Measurements from ENCODE around the gene TAS1R3. TPM values are rescaled to one million over a fixed set of nuclear protein-coding genes. Genes with fewer than 3 reads are reported as not detected.
A peak's percentile ranks its signal among the peaks of the same experiment; 100 is the strongest.

TAS1R3 gene
- total RNA-seq, 1 experiment from 2014 or later: 0.31 TPM

- CTCF ChIA-PET: interaction anchor here (0.9 to 1.8 kb wide), 3 partner anchors 26 to 98 kb away, joined by 3 to 8 read pairs (median 3); no protein-coding TSS in a partner anchor
- Histone ChIP-seq H3K9me3 (ENCODE audit: control insufficient read depth, insufficient read depth, low read depth, low read length) (no peaks in the 10 kb centered on the region), H3K27ac (ENCODE audit: low read length) (no peak overlapping the region), H3K4me3 (ENCODE audit: low read depth in 2 of 2, low read length in 2 of 2) (no peak overlapping the region), H3K36me3 (ENCODE audit: control insufficient read depth, insufficient read depth, low read length) (peaks cover 16% of the 10 kb centered on the region; the same call in 1 of the 2 replicates), H3K27me3 (ENCODE audit: control insufficient read depth, insufficient read depth, low read length) (no peaks in the 10 kb centered on the region), H3K4me1 (ENCODE audit: control insufficient read depth, insufficient read depth, low read length) (peaks cover 26% of the 10 kb centered on the region)
- BruUV-seq (replicated peaks): no TSS peak
- POLR2A ChIA-PET: interaction anchor here (0.6 kb wide), 1 partner anchor 388 kb away, joined by 3 read pairs; no protein-coding TSS in a partner anchor
- DNase-seq (ENCODE audit: low read depth, low spot score) (no peak), ATAC-seq (no peak)
- intact Hi-C loops (cut with micrococcal nuclease; ENCODE audit: unreplicated experiment): no loop called here
- in situ Hi-C loops (cut with HindIII; ENCODE audit: low pct_unique_long_range_greater_than_20kb, low sequenced_read_pairs): no loop called here
- no peak for TF ChIP-seq CTCF (IDR thresholded peaks at IDR 0.05)
- no peak for TF ChIP-seq TCF7L2 (IDR thresholded peaks at IDR 0.05; ENCODE audit: low read depth, low read length)
- no peak for TF ChIP-seq REST (IDR thresholded peaks at IDR 0.05; ENCODE audit: insufficient read depth in 1 of 2, low read depth in 2 of 2, low read length in 1 of 2)
- no peak for TF ChIP-seq SIN3A (IDR thresholded peaks at IDR 0.05; ENCODE audit: borderline replicate concordance, insufficient read depth, low read depth, low read length)
- TF ChIP-seq POLR2AphosphoS5 (IDR thresholded peaks at IDR 0.05; ENCODE audit: low read depth, low read length): no peak
These were observed 40.3 kb downstream of the TAS1R3 start for GRCh38 chr1:1371364-1371745.

DNA sequence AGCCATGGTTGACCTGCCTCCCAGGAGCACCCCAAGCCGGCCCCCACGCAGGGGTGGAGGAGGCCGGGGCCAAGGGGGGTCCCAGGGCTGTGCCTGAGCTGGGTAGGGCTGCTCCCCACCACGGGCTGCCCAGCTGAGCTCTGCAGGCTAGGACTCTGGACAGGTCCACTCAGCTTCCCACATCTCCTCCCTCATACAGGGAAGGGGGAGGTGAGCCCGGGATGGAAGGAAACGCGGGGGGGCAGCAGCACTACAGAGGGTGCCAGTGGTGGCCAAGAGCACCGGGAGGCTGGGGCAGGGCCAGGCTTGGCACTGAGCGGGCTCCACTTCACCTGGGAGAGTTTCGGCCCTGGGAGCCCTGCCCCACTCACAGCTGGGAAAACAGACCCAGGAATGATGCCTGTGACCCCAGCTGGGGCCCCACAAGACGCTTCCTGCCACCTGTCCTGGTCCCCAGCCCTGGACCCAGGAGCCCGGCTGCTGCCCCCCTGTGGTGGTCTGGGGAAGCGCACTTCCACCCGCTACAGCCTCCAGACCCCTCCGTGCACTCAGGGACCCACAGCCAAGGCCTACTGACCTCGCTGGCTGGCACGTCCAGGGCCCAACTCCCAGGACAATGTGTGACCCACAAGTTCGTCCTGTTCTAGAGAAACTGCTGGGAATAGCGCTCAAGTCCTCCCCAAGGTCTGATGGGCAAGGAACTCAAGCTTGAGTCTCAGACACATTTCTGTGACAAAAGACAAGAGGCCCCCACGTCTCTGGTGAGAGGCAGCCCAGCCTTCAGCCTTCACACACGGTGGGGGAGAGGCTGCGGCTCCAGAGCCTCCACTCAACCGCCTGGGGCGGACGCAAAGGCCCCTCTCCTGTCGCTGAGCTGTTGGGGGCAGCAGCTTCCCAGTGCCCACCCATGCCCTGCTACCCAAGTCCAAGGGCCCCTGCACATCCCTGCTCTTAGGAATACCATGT is 40.9 kb downstream of the TAS1R3 start:
- DNase-seq (ENCODE audit: low read depth, low spot score): peak; percentile 32
- ChIA-PET CTCF (interaction anchor here (0.9 to 1.8 kb wide), 3 partner anchors 26 to 97 kb away, joined by 3 to 8 read pairs (median 3); no protein-coding TSS in a partner anchor), POLR2A (no interaction called here)
- TF ChIP-seq REST (IDR thresholded peaks at IDR 0.05; ENCODE audit: insufficient read depth in 1 of 2, low read depth in 2 of 2, low read length in 1 of 2) (no peak), TCF7L2 (IDR thresholded peaks at IDR 0.05; ENCODE audit: low read depth, low read length) (no peak), POLR2AphosphoS5 (IDR thresholded peaks at IDR 0.05; ENCODE audit: low read depth, low read length) (peak; percentile 47; the same call in 1 of the 2 replicates), CTCF (IDR thresholded peaks at IDR 0.05) (peak; percentile 98), SIN3A (IDR thresholded peaks at IDR 0.05; ENCODE audit: borderline replicate concordance, insufficient read depth, low read depth, low read length) (no peak)
- intact Hi-C loops (cut with micrococcal nuclease; ENCODE audit: unreplicated experiment) (no loop called here), in situ Hi-C loops (cut with HindIII; ENCODE audit: low pct_unique_long_range_greater_than_20kb, low sequenced_read_pairs) (no loop called here)
- peaks cover 32% of the 10 kb centered on the region for H3K4me1 ChIP-seq (ENCODE audit: control insufficient read depth, insufficient read depth, low read length)
- no peaks in the 10 kb centered on the region for H3K27me3 ChIP-seq (ENCODE audit: control insufficient read depth, insufficient read depth, low read length)
- H3K36me3 ChIP-seq (ENCODE audit: control insufficient read depth, insufficient read depth, low read length): peaks cover 16% of the 10 kb centered on the region; the same call in 1 of the 2 replicates
- H3K9me3 ChIP-seq (ENCODE audit: control insufficient read depth, insufficient read depth, low read depth, low read length): no peaks in the 10 kb centered on the region
- BruUV-seq (replicated peaks): no TSS peak
- ATAC-seq: peak; percentile 69
- H3K4me3 ChIP-seq (ENCODE audit: low read depth in 2 of 2, low read length in 2 of 2): no peak overlapping the region
- peak overlapping the region; percentile 70; the same call in 1 of the 2 replicates for H3K27ac ChIP-seq (ENCODE audit: low read length)
